Measurements from ENCODE around the gene ANGPT4.

ANGPT4 gene

DNA sequence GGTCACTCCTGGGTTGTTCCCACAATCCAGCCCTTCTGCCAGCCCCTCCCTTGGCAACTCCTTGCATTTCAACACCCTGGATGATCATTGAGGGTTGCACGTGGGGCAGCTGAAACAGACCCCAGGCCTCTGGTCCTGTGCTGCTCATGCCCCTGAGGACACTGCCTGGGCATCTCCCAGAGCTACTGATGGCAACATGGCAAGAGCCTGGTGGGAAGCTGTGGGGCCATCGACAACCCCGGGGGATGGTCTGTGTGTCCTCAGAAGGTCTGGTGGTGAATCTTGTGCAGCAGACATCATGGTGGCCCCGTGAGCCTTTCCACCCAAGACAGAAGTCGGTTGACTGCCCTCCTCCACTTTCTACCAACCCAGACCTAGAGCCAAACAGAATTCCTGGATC, 4.9 kb upstream of the ANGPT4 start:
- DNase-seq (ENCODE audit: low spot score) (no peak), ATAC-seq (ENCODE audit: low read depth) (no peak)
- Histone ChIP-seq H3K4me3 (ENCODE audit: severe bottlenecking) (no peak overlapping the region), H3K27ac (ENCODE audit: poor library complexity, severe bottlenecking) (no peak overlapping the region), H3K9me3 (ENCODE audit: severe bottlenecking) (no peaks in the 10 kb centered on the region), H3K36me3 (ENCODE audit: low read depth) (no peaks in the 10 kb centered on the region), H3K4me1 (ENCODE audit: insufficient read depth, poor library complexity, severe bottlenecking) (no peaks in the 10 kb centered on the region), H3K27me3 (ENCODE audit: insufficient read depth, poor library complexity, severe bottlenecking) (no peaks in the 10 kb centered on the region)
- TF ChIP-seq, protein P1, sequence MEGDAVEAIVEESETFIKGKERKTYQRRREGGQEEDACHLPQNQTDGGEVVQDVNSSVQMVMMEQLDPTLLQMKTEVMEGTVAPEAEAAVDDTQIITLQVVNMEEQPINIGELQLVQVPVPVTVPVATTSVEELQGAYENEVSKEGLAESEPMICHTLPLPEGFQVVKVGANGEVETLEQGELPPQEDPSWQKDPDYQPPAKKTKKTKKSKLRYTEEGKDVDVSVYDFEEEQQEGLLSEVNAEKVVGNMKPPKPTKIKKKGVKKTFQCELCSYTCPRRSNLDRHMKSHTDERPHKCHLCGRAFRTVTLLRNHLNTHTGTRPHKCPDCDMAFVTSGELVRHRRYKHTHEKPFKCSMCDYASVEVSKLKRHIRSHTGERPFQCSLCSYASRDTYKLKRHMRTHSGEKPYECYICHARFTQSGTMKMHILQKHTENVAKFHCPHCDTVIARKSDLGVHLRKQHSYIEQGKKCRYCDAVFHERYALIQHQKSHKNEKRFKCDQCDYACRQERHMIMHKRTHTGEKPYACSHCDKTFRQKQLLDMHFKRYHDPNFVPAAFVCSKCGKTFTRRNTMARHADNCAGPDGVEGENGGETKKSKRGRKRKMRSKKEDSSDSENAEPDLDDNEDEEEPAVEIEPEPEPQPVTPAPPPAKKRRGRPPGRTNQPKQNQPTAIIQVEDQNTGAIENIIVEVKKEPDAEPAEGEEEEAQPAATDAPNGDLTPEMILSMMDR (IDR thresholded peaks at IDR 0.05; ENCODE audit: poor library complexity, severe bottlenecking), result no peak

DNA sequence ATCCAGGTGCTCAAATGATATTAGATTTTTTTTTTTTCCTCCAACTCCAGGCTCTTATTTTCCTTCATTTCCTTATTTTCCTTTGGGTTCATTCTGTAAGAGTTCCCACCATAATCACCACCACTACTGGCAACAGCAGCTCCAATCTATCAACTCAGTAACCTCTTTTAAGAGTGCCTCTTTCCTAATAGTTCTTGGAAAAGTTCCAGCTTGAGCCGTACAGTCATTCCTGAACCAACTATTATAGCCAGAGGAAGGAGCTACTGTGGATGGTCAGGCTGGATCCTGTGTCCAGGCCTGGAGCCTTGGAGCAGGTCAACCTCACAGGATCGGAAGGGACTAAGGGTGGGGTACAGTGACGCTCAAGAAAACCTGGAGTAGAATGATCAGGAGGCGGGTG, 4.2 kb upstream of the ANGPT4 start:
- TF ChIP-seq, protein P1 (IDR thresholded peaks at IDR 0.05; ENCODE audit: poor library complexity, severe bottlenecking), result no peak
- no peaks in the 10 kb centered on the region for H3K27me3 ChIP-seq (ENCODE audit: insufficient read depth, poor library complexity, severe bottlenecking)
- no peaks in the 10 kb centered on the region for H3K36me3 ChIP-seq (ENCODE audit: low read depth)
- no peak overlapping the region for H3K27ac ChIP-seq (ENCODE audit: poor library complexity, severe bottlenecking)
- no peaks in the 10 kb centered on the region for H3K9me3 ChIP-seq (ENCODE audit: severe bottlenecking)
- no peak for ATAC-seq (ENCODE audit: low read depth)
- no peaks in the 10 kb centered on the region for H3K4me1 ChIP-seq (ENCODE audit: insufficient read depth, poor library complexity, severe bottlenecking)
- no peak for DNase-seq (ENCODE audit: low spot score)
- H3K4me3 ChIP-seq (ENCODE audit: severe bottlenecking), result no peak overlapping the region

DNA sequence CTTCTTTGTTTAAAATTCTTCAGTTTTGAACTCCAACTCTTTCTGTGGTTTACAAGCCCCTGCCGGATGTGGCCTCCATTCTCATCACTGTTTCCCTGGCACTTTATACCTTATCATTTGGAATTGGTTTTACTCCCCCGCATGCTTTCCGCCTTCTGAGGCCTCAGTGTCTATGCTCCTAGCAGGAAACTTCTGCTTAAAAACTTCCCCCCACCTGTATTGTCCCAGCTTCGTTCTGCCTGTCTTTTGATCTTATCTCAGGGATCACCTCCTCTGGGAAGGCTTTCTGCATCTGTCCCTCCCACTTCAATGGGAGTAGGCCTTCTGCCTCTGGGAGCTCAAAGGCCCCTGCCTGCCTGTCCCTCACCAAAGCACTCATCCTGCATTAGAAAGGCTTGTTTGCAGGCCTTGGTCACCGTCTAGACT, 3.4 kb upstream of the ANGPT4 start:
- TF ChIP-seq, protein P1 (IDR thresholded peaks at IDR 0.05; ENCODE audit: poor library complexity, severe bottlenecking), result no peak
- Histone ChIP-seq H3K27me3 (ENCODE audit: insufficient read depth, poor library complexity, severe bottlenecking) (no peaks in the 10 kb centered on the region), H3K36me3 (ENCODE audit: low read depth) (no peaks in the 10 kb centered on the region), H3K9me3 (ENCODE audit: severe bottlenecking) (no peaks in the 10 kb centered on the region), H3K27ac (ENCODE audit: poor library complexity, severe bottlenecking) (no peak overlapping the region), H3K4me3 (ENCODE audit: severe bottlenecking) (no peak overlapping the region), H3K4me1 (ENCODE audit: insufficient read depth, poor library complexity, severe bottlenecking) (no peaks in the 10 kb centered on the region)
- ATAC-seq (ENCODE audit: low read depth) (no peak), DNase-seq (ENCODE audit: low spot score) (no peak)

DNA sequence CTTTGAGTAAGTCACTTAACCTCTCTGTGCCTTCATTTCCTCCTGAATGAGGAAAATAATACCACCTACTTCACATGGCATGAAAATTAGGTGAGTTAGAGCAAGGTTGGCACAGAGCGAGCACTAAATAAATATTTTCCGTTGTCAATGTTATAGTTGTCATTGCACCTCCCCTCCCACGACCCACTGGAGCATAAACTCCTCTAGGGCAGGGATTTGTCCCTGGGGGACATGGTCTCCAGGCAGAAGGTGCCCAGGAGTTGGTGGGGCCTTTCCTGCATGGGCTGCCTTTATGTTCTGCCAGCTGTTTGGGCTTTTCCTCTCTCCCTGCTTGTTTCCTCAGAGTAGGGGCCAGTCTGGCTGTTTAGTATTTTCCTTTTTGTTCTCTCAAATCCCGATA, 1.3 kb upstream of the ANGPT4 start:
- H3K27ac ChIP-seq (ENCODE audit: poor library complexity, severe bottlenecking), result no peak overlapping the region

DNA sequence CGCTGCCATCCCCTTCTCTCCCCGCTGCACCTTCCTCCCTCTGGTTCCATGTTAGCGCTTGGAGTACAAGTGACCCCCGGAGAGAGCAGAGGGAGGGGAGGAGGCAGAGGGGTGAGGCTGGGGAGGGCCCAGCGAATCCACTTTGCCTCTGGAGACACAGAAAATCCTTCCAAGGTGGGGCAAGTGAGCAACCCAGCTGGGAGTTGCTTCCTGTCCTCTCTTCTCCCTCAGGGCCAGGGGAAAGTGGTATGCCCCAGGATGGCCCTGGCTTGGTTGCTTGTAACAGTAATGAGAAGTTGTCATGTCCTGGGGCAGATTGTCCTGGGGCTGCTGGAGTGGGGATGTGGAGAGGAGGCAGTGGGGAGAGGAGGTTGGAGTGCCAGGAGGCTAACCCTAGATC, 691 bp upstream of the ANGPT4 start:
- H3K4me1 ChIP-seq (ENCODE audit: insufficient read depth, poor library complexity, severe bottlenecking), result no peaks in the 10 kb centered on the region
- H3K36me3 ChIP-seq (ENCODE audit: low read depth), result no peaks in the 10 kb centered on the region
- ATAC-seq (ENCODE audit: low read depth) (no peak), DNase-seq (ENCODE audit: low spot score) (no peak)
- H3K4me3 ChIP-seq (ENCODE audit: severe bottlenecking), result no peak overlapping the region
- H3K9me3 ChIP-seq (ENCODE audit: severe bottlenecking), result no peaks in the 10 kb centered on the region
- H3K27me3 ChIP-seq (ENCODE audit: insufficient read depth, poor library complexity, severe bottlenecking), result no peaks in the 10 kb centered on the region
- no peak overlapping the region for H3K27ac ChIP-seq (ENCODE audit: poor library complexity, severe bottlenecking)
- TF ChIP-seq, protein P1 (IDR thresholded peaks at IDR 0.05; ENCODE audit: poor library complexity, severe bottlenecking), result no peak

More for the DNA sequence above, 1.3 kb upstream of the ANGPT4 start:
- TF ChIP-seq, protein P1 (IDR thresholded peaks at IDR 0.05; ENCODE audit: poor library complexity, severe bottlenecking), result no peak
- no peaks in the 10 kb centered on the region for H3K27me3 ChIP-seq (ENCODE audit: insufficient read depth, poor library complexity, severe bottlenecking)
- no peak for DNase-seq (ENCODE audit: low spot score)
- no peaks in the 10 kb centered on the region for H3K4me1 ChIP-seq (ENCODE audit: insufficient read depth, poor library complexity, severe bottlenecking)
- H3K9me3 ChIP-seq (ENCODE audit: severe bottlenecking), result no peaks in the 10 kb centered on the region
- no peaks in the 10 kb centered on the region for H3K36me3 ChIP-seq (ENCODE audit: low read depth)
- no peak for ATAC-seq (ENCODE audit: low read depth)
- no peak overlapping the region for H3K4me3 ChIP-seq (ENCODE audit: severe bottlenecking)
